NOMO-1 treated with DMSO at 0.1 percent for 48 hours (cell line): ENCODE data around the gene TMEM33.
"Not testable (repeated sequence)": the region's sequence is repeated elsewhere in the genome, so short reads cannot be mapped to it uniquely, and the experiment has no call there.

Source experiments
- DNase-seq: peaks from one replicate; lab custom pipeline; 2025; ENCODE audit not compliant: unreplicated experiment; lab: John Stamatoyannopoulos, UW

TMEM33 gene

GRCh38 chr4:41934901-41935651 lies at the start of gene TMEM33:
Gene TMEM33 (plus strand): TSS chr4:41935429. CDS start chr4:41935485, 56 bp downstream.
- peak; percentile 92 for DNase-seq

- DNase-seq, result no peak
Observed at GRCh38 chr4:41885456-41885855, 49.8 kb upstream of the TMEM33 start.

- DNase-seq, result no peak
Observed at GRCh38 chr4:41887277-41887676, 48.0 kb upstream of the TMEM33 start.

GRCh38 chr4:41887821-41888686 lies 47.2 kb upstream of the TMEM33 start:
- DNase-seq, result peak; percentile 35

GRCh38 chr4:41888687-41889074 lies 46.5 kb upstream of the TMEM33 start:
- no peak for DNase-seq

- DNase-seq, result no peak
Observed at GRCh38 chr4:41889317-41889716, 45.9 kb upstream of the TMEM33 start.

- DNase-seq, result no peak
Observed at GRCh38 chr4:41890085-41890484, 45.1 kb upstream of the TMEM33 start.

GRCh38 chr4:41896648-41897047 lies 38.6 kb upstream of the TMEM33 start:
- DNase-seq, result no peak

- DNase-seq, result no peak
Observed at GRCh38 chr4:41897698-41898097, 37.5 kb upstream of the TMEM33 start.

GRCh38 chr4:41909136-41909535 lies 26.1 kb upstream of the TMEM33 start:
- not testable (repeated sequence) for DNase-seq

GRCh38 chr4:41912546-41912945 lies 22.7 kb upstream of the TMEM33 start:
- no peak for DNase-seq

- DNase-seq, result no peak
Observed at GRCh38 chr4:41913509-41913908, 21.7 kb upstream of the TMEM33 start.

- DNase-seq, result no peak
Observed at GRCh38 chr4:41918278-41918677, 17.0 kb upstream of the TMEM33 start.

GRCh38 chr4:41920416-41920815 lies 14.8 kb upstream of the TMEM33 start:
- DNase-seq, result not testable (repeated sequence)

- DNase-seq, result no peak
Observed at GRCh38 chr4:41921476-41921875, 13.8 kb upstream of the TMEM33 start.

GRCh38 chr4:41927796-41928499 lies 7.3 kb upstream of the TMEM33 start:
- no peak for DNase-seq

GRCh38 chr4:41930139-41930831 lies 4.9 kb upstream of the TMEM33 start:
- DNase-seq, result no peak

- DNase-seq, result no peak
Observed at GRCh38 chr4:41932988-41933387, 2.2 kb upstream of the TMEM33 start.

GRCh38 chr4:41933997-41934503 lies 1.2 kb upstream of the TMEM33 start:
- DNase-seq, result peak; percentile 88

- peak; percentile 88 for DNase-seq
Observed at GRCh38 chr4:41934514-41934900, 722 bp upstream of the TMEM33 start.

GRCh38 chr4:41935652-41936021 lies 408 bp downstream of the TMEM33 start:
- no peak for DNase-seq
